ENCODE measurements around the gene INSRR. TPM values are rescaled to one million over a fixed set of nuclear protein-coding genes. Genes with fewer than 3 reads are reported as not detected.
A peak's percentile ranks its signal among the peaks of the same experiment; 100 is the strongest.

INSRR gene
- polyA plus RNA-seq, 2 of the 4 experiments (the other 2 are of a cell fraction): not detected

DNA sequence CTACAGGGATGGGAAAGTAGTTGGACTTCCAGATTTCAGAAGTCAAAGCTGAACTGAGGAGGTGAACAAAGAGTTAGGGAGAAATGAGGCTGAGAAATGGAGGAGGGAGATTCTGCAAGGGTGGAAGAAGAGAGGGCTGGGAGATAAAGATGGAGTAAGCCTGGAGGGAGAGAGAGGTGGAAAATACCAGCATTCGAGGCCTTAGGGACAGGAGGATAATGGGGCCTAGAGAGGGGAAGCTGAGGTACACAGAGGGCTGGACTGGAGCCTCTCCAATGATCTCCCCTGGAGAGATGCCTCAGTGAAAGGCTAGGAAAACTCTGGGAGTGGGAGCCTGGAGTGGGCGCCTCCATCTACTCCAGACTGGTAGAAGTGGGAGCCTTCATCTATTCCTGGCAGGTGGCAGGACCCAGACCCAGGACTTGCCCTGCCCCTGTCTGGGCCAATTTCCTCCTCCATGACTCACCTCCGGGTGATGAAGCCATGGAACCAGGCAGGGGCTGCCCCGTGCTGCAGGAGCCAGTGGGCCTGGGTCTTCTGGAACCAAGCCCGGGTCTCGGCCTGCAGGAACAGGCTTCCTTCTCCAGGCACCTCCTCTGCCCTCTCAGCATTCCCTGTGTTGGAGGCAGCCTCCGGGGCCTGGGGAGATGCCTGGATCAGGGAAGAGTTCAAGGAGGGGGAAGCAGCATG lies 44.2 kb downstream of the INSRR start:
- ChIA-PET POLR2A (interaction anchor here (1.0 kb wide), 1 partner anchor 38 kb away, joined by 3 read pairs; no protein-coding TSS in a partner anchor), CTCF (interaction anchor here (0.7 to 27.2 kb wide), 15 partner anchors 8 to 99 kb away, joined by 3 to 480 read pairs (median 7); partner anchors contain the start of genes INSRR and NTRK1)
- Histone ChIP-seq H3K4me1 (peaks cover 24% of the 10 kb centered on the region), H3K27ac (peak overlapping the region; percentile 76 to 86; a peak in 5 of 6 replicates), H3K4me3 (no peak overlapping the region; the same call in 2 of the 3 replicates), H3K9me3 (no peaks in the 10 kb centered on the region), H3K4me2 (peak overlapping the region; percentile 92)
- FAIRE-seq (no peak), DNase-seq (ENCODE audit: low read depth in 1 of 2, low spot score in 1 of 2) (no peak), ATAC-seq (peak in 1 of 2 experiments; percentile 19; a peak in 2 of 6 replicates)
- no peak for TF ChIP-seq MAZ (IDR thresholded peaks at IDR 0.05; ENCODE audit: borderline replicate concordance, low read depth, low read length)
- TF ChIP-seq TP53 (CRISPR knock-in tag; IDR thresholded peaks at IDR 0.05): no peak
- no peak for TF ChIP-seq NR3C1 (IDR thresholded peaks at IDR 0.05)
- TF ChIP-seq CHD4 (IDR thresholded peaks at IDR 0.05; ENCODE audit: borderline replicate concordance): no peak
- TF ChIP-seq FOSL2 (IDR thresholded peaks at IDR 0.05): no peak
- TF ChIP-seq FOSL2 (CRISPR knock-in tag; IDR thresholded peaks at IDR 0.05): 0 out of 2 replicates have a peak, but pooled peaks have one; percentile 9
- TF ChIP-seq, protein P1, sequence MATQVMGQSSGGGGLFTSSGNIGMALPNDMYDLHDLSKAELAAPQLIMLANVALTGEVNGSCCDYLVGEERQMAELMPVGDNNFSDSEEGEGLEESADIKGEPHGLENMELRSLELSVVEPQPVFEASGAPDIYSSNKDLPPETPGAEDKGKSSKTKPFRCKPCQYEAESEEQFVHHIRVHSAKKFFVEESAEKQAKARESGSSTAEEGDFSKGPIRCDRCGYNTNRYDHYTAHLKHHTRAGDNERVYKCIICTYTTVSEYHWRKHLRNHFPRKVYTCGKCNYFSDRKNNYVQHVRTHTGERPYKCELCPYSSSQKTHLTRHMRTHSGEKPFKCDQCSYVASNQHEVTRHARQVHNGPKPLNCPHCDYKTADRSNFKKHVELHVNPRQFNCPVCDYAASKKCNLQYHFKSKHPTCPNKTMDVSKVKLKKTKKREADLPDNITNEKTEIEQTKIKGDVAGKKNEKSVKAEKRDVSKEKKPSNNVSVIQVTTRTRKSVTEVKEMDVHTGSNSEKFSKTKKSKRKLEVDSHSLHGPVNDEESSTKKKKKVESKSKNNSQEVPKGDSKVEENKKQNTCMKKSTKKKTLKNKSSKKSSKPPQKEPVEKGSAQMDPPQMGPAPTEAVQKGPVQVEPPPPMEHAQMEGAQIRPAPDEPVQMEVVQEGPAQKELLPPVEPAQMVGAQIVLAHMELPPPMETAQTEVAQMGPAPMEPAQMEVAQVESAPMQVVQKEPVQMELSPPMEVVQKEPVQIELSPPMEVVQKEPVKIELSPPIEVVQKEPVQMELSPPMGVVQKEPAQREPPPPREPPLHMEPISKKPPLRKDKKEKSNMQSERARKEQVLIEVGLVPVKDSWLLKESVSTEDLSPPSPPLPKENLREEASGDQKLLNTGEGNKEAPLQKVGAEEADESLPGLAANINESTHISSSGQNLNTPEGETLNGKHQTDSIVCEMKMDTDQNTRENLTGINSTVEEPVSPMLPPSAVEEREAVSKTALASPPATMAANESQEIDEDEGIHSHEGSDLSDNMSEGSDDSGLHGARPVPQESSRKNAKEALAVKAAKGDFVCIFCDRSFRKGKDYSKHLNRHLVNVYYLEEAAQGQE (IDR thresholded peaks at IDR 0.05): no peak
- 85% methylated on average over 5 of the region's 7 CpGs for WGBS (ENCODE audit: missing lambda C conversion rate)

DNA sequence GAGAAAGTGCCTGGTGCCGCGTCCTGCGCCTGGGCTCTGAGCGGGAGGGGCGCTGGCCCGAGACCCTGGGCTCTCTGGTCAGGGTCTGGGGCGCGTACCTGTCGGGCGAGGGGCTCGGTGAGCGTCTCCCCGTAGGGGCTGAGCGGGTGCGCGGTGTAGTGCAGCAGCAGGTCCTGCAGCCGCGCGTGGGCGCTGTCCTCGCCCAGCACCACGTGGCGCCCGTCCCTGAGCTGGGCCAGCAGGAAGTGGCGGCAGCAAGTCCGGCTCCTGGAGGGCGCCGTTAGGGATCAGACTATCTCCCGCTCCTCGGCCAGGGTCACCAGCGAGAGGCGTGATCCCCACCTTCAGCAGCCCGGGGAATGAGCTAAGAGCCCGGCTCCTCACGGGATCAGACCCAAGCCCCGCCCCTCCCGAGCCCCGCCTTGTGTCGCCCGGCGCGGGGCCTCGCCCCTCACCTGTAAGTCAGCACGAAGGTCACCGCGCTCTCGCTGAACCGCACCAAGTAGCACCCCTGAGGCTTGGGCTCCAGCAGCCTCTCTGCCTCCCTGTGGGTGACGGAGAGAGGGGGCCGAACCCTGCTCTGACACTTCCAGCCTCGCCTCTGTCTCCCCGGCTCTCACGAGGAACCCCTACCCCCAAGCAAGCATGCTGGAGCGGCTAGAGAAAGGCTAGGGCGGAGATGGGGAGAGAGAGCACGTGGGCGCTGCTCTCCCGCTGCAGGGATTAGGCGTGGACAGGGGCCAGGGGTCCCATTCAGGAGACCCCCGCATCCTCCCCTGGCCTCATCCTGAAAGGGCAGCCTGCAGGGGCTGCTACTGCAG lies 45.0 kb downstream of the INSRR start:
- POLR2A ChIA-PET: interaction anchor here (1.0 kb wide), 1 partner anchor 37 kb away, joined by 3 read pairs; no protein-coding TSS in a partner anchor
- peak; percentile 73 for DNase-seq (ENCODE audit: low read depth in 1 of 2, low spot score in 1 of 2)
- Histone ChIP-seq H3K4me2 (peak overlapping the region; percentile 92), H3K9me3 (no peaks in the 10 kb centered on the region), H3K27ac (peak overlapping the region; percentile 76 to 86), H3K4me3 (peak overlapping the region; percentile 39), H3K4me1 (peaks cover 24% of the 10 kb centered on the region)
- no peak for FAIRE-seq
- WGBS (ENCODE audit: missing lambda C conversion rate): 48% methylated on average over 22 of the region's 60 CpGs
- CTCF ChIA-PET: interaction anchor here (0.6 to 27.2 kb wide), 20 partner anchors 8 to 1398 kb away, joined by 3 to 480 read pairs (median 4); partner anchors contain the start of genes INSRR and NTRK1
- ATAC-seq: peak; percentile 83 to 91
- TF ChIP-seq NPAS2 (CRISPR knock-in tag; IDR thresholded peaks at IDR 0.05; ENCODE audit: borderline replicate concordance) (no peak), BHLHE40 (IDR thresholded peaks at IDR 0.05; ENCODE audit: low read depth, low read length) (no peak), RARB (CRISPR knock-in tag; IDR thresholded peaks at IDR 0.05) (no peak), TP53 (CRISPR knock-in tag; IDR thresholded peaks at IDR 0.05) (no peak), CEBPB (IDR thresholded peaks at IDR 0.05) (no peak), POLR2A (IDR thresholded peaks at IDR 0.05; ENCODE audit: low read length) (peak; percentile 60), MAFK (IDR thresholded peaks at IDR 0.05; ENCODE audit: partially characterized antibody) (no peak), SMC3 (IDR thresholded peaks at IDR 0.05) (peak; percentile 52), EP300 (IDR thresholded peaks at IDR 0.05) (no peak), HOXB5 (CRISPR knock-in tag; IDR thresholded peaks at IDR 0.05) (0 out of 2 replicates have a peak, but pooled peaks have one; percentile 42), EHMT2 (IDR thresholded peaks at IDR 0.05; ENCODE audit: low read depth) (no peak), PHF8 (IDR thresholded peaks at IDR 0.05; ENCODE audit: borderline replicate concordance, low read depth) (no peak), ZNF302 (CRISPR knock-in tag; IDR thresholded peaks at IDR 0.05) (no peak), HDAC2 (IDR thresholded peaks at IDR 0.05) (no peak), ZC3H11A (IDR thresholded peaks at IDR 0.05) (no peak), KDM1A (IDR thresholded peaks at IDR 0.05; ENCODE audit: low read depth) (no peak), ZSCAN20 (CRISPR knock-in tag; IDR thresholded peaks at IDR 0.05) (no peak)
- TF ChIP-seq, protein P2, sequence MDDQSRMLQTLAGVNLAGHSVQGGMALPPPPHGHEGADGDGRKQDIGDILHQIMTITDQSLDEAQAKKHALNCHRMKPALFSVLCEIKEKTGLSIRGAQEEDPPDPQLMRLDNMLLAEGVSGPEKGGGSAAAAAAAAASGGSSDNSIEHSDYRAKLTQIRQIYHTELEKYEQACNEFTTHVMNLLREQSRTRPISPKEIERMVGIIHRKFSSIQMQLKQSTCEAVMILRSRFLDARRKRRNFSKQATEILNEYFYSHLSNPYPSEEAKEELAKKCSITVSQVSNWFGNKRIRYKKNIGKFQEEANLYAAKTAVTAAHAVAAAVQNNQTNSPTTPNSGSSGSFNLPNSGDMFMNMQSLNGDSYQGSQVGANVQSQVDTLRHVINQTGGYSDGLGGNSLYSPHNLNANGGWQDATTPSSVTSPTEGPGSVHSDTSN (IDR thresholded peaks at IDR 0.05): no peak
- TF ChIP-seq, protein P3, sequence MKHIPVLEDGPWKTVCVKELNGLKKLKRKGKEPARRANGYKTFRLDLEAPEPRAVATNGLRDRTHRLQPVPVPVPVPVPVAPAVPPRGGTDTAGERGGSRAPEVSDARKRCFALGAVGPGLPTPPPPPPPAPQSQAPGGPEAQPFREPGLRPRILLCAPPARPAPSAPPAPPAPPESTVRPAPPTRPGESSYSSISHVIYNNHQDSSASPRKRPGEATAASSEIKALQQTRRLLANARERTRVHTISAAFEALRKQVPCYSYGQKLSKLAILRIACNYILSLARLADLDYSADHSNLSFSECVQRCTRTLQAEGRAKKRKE (CRISPR knock-in tag; IDR thresholded peaks at IDR 0.05; ENCODE audit: low read depth): peak; percentile 79
- TF ChIP-seq, protein P4, sequence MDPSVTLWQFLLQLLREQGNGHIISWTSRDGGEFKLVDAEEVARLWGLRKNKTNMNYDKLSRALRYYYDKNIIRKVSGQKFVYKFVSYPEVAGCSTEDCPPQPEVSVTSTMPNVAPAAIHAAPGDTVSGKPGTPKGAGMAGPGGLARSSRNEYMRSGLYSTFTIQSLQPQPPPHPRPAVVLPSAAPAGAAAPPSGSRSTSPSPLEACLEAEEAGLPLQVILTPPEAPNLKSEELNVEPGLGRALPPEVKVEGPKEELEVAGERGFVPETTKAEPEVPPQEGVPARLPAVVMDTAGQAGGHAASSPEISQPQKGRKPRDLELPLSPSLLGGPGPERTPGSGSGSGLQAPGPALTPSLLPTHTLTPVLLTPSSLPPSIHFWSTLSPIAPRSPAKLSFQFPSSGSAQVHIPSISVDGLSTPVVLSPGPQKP (IDR thresholded peaks at IDR 0.05; ENCODE audit: low read depth, low read length): no peak
- TF ChIP-seq, protein P5, sequence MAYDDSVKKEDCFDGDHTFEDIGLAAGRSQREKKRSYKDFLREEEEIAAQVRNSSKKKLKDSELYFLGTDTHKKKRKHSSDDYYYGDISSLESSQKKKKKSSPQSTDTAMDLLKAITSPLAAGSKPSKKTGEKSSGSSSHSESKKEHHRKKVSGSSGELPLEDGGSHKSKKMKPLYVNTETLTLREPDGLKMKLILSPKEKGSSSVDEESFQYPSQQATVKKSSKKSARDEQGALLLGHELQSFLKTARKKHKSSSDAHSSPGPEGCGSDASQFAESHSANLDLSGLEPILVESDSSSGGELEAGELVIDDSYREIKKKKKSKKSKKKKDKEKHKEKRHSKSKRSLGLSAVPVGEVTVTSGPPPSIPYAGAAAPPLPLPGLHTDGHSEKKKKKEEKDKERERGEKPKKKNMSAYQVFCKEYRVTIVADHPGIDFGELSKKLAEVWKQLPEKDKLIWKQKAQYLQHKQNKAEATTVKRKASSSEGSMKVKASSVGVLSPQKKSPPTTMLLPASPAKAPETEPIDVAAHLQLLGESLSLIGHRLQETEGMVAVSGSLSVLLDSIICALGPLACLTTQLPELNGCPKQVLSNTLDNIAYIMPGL (CRISPR knock-in tag; IDR thresholded peaks at IDR 0.05; ENCODE audit: borderline replicate concordance): no peak; the same call in 1 of the 2 replicates

Measured in A549 (cell line).